GM04503 (cell line): Measurements from ENCODE around the gene EIF4ENIF1.
"Not testable (repeated sequence)": the region's sequence is repeated elsewhere in the genome, so short reads cannot be mapped to it uniquely, and the experiment has no call there.

ENCODE experiments used
- DNase-seq: peaks from one replicate; pipeline ENCODE4 v3.0.0-alpha.2; 2012; ENCODE audit warnings: low read depth

Gene EIF4ENIF1

GRCh38 chr22:31489632-31490495 lies at the start of gene EIF4ENIF1:
EIF4ENIF1 (minus strand) TSS chr22:31489842; CDS start chr22:31488718, 1,124 bp downstream.
- peak; percentile 30 for DNase-seq

GRCh38 chr22:31538815-31539214 lies 49.2 kb upstream of the EIF4ENIF1 start:
- DNase-seq, result no peak

- DNase-seq, result no peak
Observed at GRCh38 chr22:31537019-31537535, 47.4 kb upstream of the EIF4ENIF1 start.

- no peak for DNase-seq
Observed at GRCh38 chr22:31533374-31533773, 43.7 kb upstream of the EIF4ENIF1 start.

- no peak for DNase-seq
Observed at GRCh38 chr22:31532060-31532459, 42.4 kb upstream of the EIF4ENIF1 start.

GRCh38 chr22:31530823-31531195 lies 41.2 kb upstream of the EIF4ENIF1 start:
- no peak for DNase-seq

- DNase-seq, result no peak
Observed at GRCh38 chr22:31526270-31526669, 36.6 kb upstream of the EIF4ENIF1 start.

GRCh38 chr22:31524132-31524531 lies 34.5 kb upstream of the EIF4ENIF1 start:
- DNase-seq, result not testable (repeated sequence)

GRCh38 chr22:31520051-31520450 lies 30.4 kb upstream of the EIF4ENIF1 start:
- DNase-seq, result no peak

GRCh38 chr22:31509061-31509762 lies 19.6 kb upstream of the EIF4ENIF1 start:
- DNase-seq, result no peak

- DNase-seq, result no peak
Observed at GRCh38 chr22:31508536-31508935, 18.9 kb upstream of the EIF4ENIF1 start.

- not testable (repeated sequence) for DNase-seq
Observed at GRCh38 chr22:31507517-31507916, 17.9 kb upstream of the EIF4ENIF1 start.

GRCh38 chr22:31504282-31504681 lies 14.6 kb upstream of the EIF4ENIF1 start:
- no peak for DNase-seq

- DNase-seq, result no peak
Observed at GRCh38 chr22:31503211-31503964, 13.7 kb upstream of the EIF4ENIF1 start.

GRCh38 chr22:31501738-31502137 lies 12.1 kb upstream of the EIF4ENIF1 start:
- no peak for DNase-seq

GRCh38 chr22:31497148-31497938 lies 7.7 kb upstream of the EIF4ENIF1 start:
- DNase-seq, result no peak

GRCh38 chr22:31496735-31497146 lies 7.1 kb upstream of the EIF4ENIF1 start:
- no peak for DNase-seq

GRCh38 chr22:31496007-31496734 lies 6.5 kb upstream of the EIF4ENIF1 start, which contains the start of gene SFI1:
SFI1 (plus strand) TSS chr22:31496536; CDS start chr22:31508285, 11,749 bp downstream.
- peak; percentile 50 for DNase-seq

GRCh38 chr22:31495343-31495742 lies 5.7 kb upstream of the EIF4ENIF1 start:
- DNase-seq, result no peak

- DNase-seq, result not testable (repeated sequence)
Observed at GRCh38 chr22:31493355-31493754, 3.7 kb upstream of the EIF4ENIF1 start.

GRCh38 chr22:31492151-31492550 lies 2.5 kb upstream of the EIF4ENIF1 start:
- no peak for DNase-seq
